Suprapubic skin (tissue), 4 donors: ENCODE data around the gene LDLRAD4. TPM values are rescaled to one million over a fixed set of nuclear protein-coding genes. Genes with fewer than 3 reads are reported as not detected.
A peak's percentile ranks its signal among the peaks of the same experiment; 100 is the strongest.

Source experiments
- DNase-seq, 2 donors: peaks; one replicate each; pipeline ENCODE4 v3.0.0-alpha.2; 2019; ENCODE audit warnings: low spot score in 2 of 2
- H3K27ac ChIP-seq: fragments of 200-600 bp; sonication (generic); one replicate; pipeline ENCODE4 v1.5.1; 2019
- H3K27me3 ChIP-seq: fragments of 200-600 bp; sonication (generic); one replicate; pipeline ENCODE4 v1.5.1; 2019
- H3K36me3 ChIP-seq: fragments of 200-600 bp; sonication (generic); one replicate; pipeline ENCODE4 v1.5.1; 2019
- H3K4me1 ChIP-seq: fragments of 200-600 bp; sonication (generic); one replicate; pipeline ENCODE4 v1.5.1; 2019
- H3K4me3 ChIP-seq: fragments of 200-600 bp; sonication (generic); one replicate; pipeline ENCODE4 v1.5.1; 2019; ENCODE audit warnings: mild to moderate bottlenecking
- H3K9me3 ChIP-seq: fragments of 200-600 bp; sonication (generic); one replicate; pipeline ENCODE4 v1.5.1; 2019
- EP300 ChIP-seq: sonication (generic); formaldehyde crosslinking; IDR thresholded peaks from one replicate; pipeline ENCODE4 v1.6.1; 2017; ENCODE audit warnings: antibody characterized with exemption
- POLR2A ChIP-seq, 2 donors: fragments of 450-650 bp; IDR thresholded peaks; one replicate each; pipeline ENCODE4 v1.6.1; 2017; ENCODE audit warnings: antibody characterized with exemption in 2 of 2, mild to moderate bottlenecking in 2 of 2, moderate library complexity in 2 of 2
- POLR2AphosphoS5 ChIP-seq, 3 donors: sonication (generic); formaldehyde crosslinking; IDR thresholded peaks; one replicate each; pipeline ENCODE4 v1.6.1; 2017; ENCODE audit warnings: antibody characterized with exemption in 3 of 3
- WGBS: methylation state at CpG from one replicate; pipeline ENCODE4 v1.1.5; 2018; 5-methylcytosine and 5-hydroxymethylcytosine counted together
- total RNA-seq, 4 donors: library from RNA; depleted of rRNA; stranded (reverse); fragments of >200 nt; gene quantifications; one replicate each; pipeline ENCODE4 v1.1.0, GENCODE V29; 2016
- TF ChIP-seq, protein P1 (sequence below), 2 donors: fragments of 200-600 bp in 1 of 2; fragments of 450-650 bp in 1 of 2; sonication (generic) in 1 of 2; IDR thresholded peaks; one replicate each; pipeline ENCODE4 v1.5.1; 2016 to 2019; ENCODE audit warnings: antibody characterized with exemption in 2 of 2, mild to moderate bottlenecking in 1 of 2, moderate library complexity in 1 of 2

The LDLRAD4 gene
- total RNA-seq, 4 donors from 2014 or later, result 10.1 to 31.6 (median 15.1) TPM

GRCh38 chr18:13269013-13269280 lies 50.4 kb downstream of the LDLRAD4 start:
- Histone ChIP-seq H3K4me1 (peaks cover 55% of the 10 kb centered on the region), H3K36me3 (no peaks in the 10 kb centered on the region), H3K27me3 (no peaks in the 10 kb centered on the region), H3K27ac (peak overlapping the region; percentile 72), H3K9me3 (no peaks in the 10 kb centered on the region), H3K4me3 (no peak overlapping the region)
- TF ChIP-seq, protein P1, sequence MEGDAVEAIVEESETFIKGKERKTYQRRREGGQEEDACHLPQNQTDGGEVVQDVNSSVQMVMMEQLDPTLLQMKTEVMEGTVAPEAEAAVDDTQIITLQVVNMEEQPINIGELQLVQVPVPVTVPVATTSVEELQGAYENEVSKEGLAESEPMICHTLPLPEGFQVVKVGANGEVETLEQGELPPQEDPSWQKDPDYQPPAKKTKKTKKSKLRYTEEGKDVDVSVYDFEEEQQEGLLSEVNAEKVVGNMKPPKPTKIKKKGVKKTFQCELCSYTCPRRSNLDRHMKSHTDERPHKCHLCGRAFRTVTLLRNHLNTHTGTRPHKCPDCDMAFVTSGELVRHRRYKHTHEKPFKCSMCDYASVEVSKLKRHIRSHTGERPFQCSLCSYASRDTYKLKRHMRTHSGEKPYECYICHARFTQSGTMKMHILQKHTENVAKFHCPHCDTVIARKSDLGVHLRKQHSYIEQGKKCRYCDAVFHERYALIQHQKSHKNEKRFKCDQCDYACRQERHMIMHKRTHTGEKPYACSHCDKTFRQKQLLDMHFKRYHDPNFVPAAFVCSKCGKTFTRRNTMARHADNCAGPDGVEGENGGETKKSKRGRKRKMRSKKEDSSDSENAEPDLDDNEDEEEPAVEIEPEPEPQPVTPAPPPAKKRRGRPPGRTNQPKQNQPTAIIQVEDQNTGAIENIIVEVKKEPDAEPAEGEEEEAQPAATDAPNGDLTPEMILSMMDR (IDR thresholded peaks at IDR 0.05), result no peak
- no peak for TF ChIP-seq POLR2AphosphoS5 (IDR thresholded peaks at IDR 0.05)
- TF ChIP-seq POLR2A (IDR thresholded peaks at IDR 0.05), result no peak
- TF ChIP-seq EP300, result no peak
- no peak for DNase-seq
- 36% methylated on average over 1 of the region's 1 CpG for WGBS

- 37% methylated on average over 10 of the region's 10 CpGs for WGBS
- Histone ChIP-seq H3K4me1 (peaks cover 55% of the 10 kb centered on the region), H3K9me3 (no peaks in the 10 kb centered on the region), H3K4me3 (no peak overlapping the region), H3K36me3 (no peaks in the 10 kb centered on the region), H3K27me3 (no peaks in the 10 kb centered on the region), H3K27ac (peak overlapping the region; percentile 72)
- no peak for DNase-seq
- TF ChIP-seq, protein P1 (IDR thresholded peaks at IDR 0.05), result no peak
- no peak for TF ChIP-seq POLR2A (IDR thresholded peaks at IDR 0.05)
- TF ChIP-seq POLR2AphosphoS5 (IDR thresholded peaks at IDR 0.05), result no peak
- no peak for TF ChIP-seq EP300
Observed at GRCh38 chr18:13269521-13270011, 51.0 kb downstream of the LDLRAD4 start.

DNA sequence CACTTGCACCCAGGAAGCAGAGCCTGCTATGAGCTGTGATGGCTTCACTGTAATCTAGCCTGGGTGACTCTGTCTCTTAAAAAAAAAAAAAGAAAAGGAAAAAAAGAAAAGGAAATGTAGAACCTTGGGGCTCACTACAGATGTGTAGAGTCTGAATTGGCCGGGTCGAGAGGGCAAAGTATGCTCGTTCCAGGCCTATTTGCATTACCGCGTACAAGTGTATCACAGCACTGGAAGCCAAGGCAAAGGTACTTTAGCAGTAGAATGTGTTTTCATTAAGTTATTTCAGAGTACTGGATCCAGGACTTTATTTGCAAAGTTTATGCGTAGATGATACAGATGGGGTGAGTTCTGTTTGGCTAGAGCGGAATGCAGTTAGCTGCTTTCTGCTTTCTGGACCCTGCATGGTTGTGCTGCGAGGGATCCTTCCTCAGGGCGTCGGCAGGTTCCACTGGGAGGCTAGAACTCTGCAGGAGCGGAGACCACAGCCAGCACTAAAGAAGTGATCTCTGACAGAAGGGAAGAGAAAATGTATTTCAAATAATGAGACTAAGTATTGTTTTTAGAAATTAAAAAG lies 51.8 kb downstream of the LDLRAD4 start:
- 94% methylated on average over 11 of the region's 11 CpGs for WGBS
- Histone ChIP-seq H3K4me1 (peaks cover 50% of the 10 kb centered on the region), H3K9me3 (no peaks in the 10 kb centered on the region)

GRCh38 chr18:13271302-13271911 lies 52.8 kb downstream of the LDLRAD4 start:
- Histone ChIP-seq H3K9me3 (no peaks in the 10 kb centered on the region), H3K36me3 (no peaks in the 10 kb centered on the region), H3K4me3 (no peak overlapping the region), H3K4me1 (peaks cover 39% of the 10 kb centered on the region), H3K27ac (no peak overlapping the region), H3K27me3 (no peaks in the 10 kb centered on the region)
- DNase-seq, result no peak
- 93% methylated on average over 16 of the region's 16 CpGs for WGBS
- TF ChIP-seq, protein P1 (IDR thresholded peaks at IDR 0.05), result no peak
- TF ChIP-seq POLR2AphosphoS5 (IDR thresholded peaks at IDR 0.05), result no peak
- no peak for TF ChIP-seq EP300
- no peak for TF ChIP-seq POLR2A (IDR thresholded peaks at IDR 0.05)

More for the DNA sequence above, 51.8 kb downstream of the LDLRAD4 start:
- no peak for TF ChIP-seq POLR2AphosphoS5 (IDR thresholded peaks at IDR 0.05)
- TF ChIP-seq, protein P1 (IDR thresholded peaks at IDR 0.05), result no peak
- TF ChIP-seq EP300, result no peak
- TF ChIP-seq POLR2A (IDR thresholded peaks at IDR 0.05), result no peak
- peak overlapping the region; percentile 72 for H3K27ac ChIP-seq
- no peak overlapping the region for H3K4me3 ChIP-seq
- H3K27me3 ChIP-seq, result no peaks in the 10 kb centered on the region
- H3K36me3 ChIP-seq, result no peaks in the 10 kb centered on the region
- no peak for DNase-seq

DNA sequence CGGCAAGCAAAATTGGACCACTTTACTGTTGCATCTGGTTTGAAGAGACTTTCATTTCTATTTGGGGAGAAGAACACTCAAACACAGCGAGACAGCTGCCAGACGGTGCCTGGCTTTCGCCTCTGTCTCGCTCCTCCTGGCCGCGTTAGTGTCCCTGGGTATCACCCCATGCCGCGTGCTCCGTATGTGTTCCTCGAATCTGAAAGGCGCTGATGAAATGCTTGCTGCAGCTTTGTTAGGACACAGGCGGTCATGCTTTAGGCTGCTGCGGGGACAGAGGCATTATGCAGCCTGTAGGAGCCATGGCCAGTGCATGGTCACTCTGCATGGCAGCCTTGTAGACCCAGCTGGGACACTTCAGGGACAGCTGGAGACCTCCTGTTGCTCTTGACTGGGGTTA lies 53.9 kb downstream of the LDLRAD4 start:
- no peak for DNase-seq
- WGBS, result 96% methylated on average over 11 of the region's 14 CpGs
- no peak overlapping the region for H3K4me3 ChIP-seq

More for the DNA sequence above, 53.9 kb downstream of the LDLRAD4 start:
- Histone ChIP-seq H3K27me3 (no peaks in the 10 kb centered on the region), H3K27ac (no peak overlapping the region), H3K36me3 (no peaks in the 10 kb centered on the region), H3K9me3 (no peaks in the 10 kb centered on the region), H3K4me1 (peaks cover 29% of the 10 kb centered on the region)
- TF ChIP-seq POLR2AphosphoS5 (IDR thresholded peaks at IDR 0.05), result no peak
- TF ChIP-seq POLR2A (IDR thresholded peaks at IDR 0.05), result no peak
- TF ChIP-seq, protein P1 (IDR thresholded peaks at IDR 0.05), result no peak
- no peak for TF ChIP-seq EP300
